Ovary (tissue), 9 donors: Measurements from ENCODE around the gene HIPK1. TPM values are rescaled to one million over a fixed set of nuclear protein-coding genes. Genes with fewer than 3 reads are reported as not detected.

Experiments used
- DNase-seq, 5 donors: peaks; one replicate each; pipeline ENCODE4 v3.0.0-alpha.2; 2019 to 2020
- H3K27ac ChIP-seq, 2 donors: fragments of 200-600 bp; one replicate each; pipeline versions ENCODE4 v1.5.1 to v1.8.0; 2019 to 2022
- H3K27me3 ChIP-seq: fragments of 200-600 bp; one replicate; pipeline ENCODE4 v1.8.0; 2022
- H3K36me3 ChIP-seq: fragments of 200-600 bp; sonication (generic); one replicate; pipeline ENCODE4 v1.5.1; 2019
- H3K4me1 ChIP-seq: one replicate; pipeline ENCODE4 v1.8.1; 2013; ENCODE audit warnings: mild to moderate bottlenecking, moderate library complexity; ENCODE audit not compliant: insufficient read depth
- H3K4me3 ChIP-seq: fragments of 200-600 bp; sonication (generic); one replicate; pipeline ENCODE4 v1.5.1; 2017
- H3K9me3 ChIP-seq, 2 donors: fragments of 200-600 bp in 1 of 2; sonication (generic) in 1 of 2; one replicate each; pipeline versions ENCODE4 v1.5.1 to v1.8.1; 2013 to 2019; ENCODE audit warnings: mild to moderate bottlenecking in 1 of 2, moderate library complexity in 1 of 2
- EP300 ChIP-seq: sonication (generic); formaldehyde crosslinking; IDR thresholded peaks from one replicate; pipeline ENCODE4 v1.6.1; 2017; ENCODE audit warnings: antibody characterized with exemption
- POLR2A ChIP-seq: fragments of 450-650 bp; IDR thresholded peaks from one replicate; pipeline ENCODE4 v1.6.1; 2017; ENCODE audit warnings: antibody characterized with exemption, mild to moderate bottlenecking, moderate library complexity
- whole genome bisulfite sequencing, 3 donors: extraction: QIAGEN DNeasy Blood & Tissue Kit in 1 of 3; methylation state at CpG; one replicate each; pipeline versions ENCODE4 v1.1.5 to v1.1.7; 2013 to 2017; 5-methylcytosine and 5-hydroxymethylcytosine counted together
- intact Hi-C, 4 donors: fragments of 100-400 bp; cut with DNase I; formaldehyde crosslinking; loops; one replicate each; pipeline versions ENCODE4 v1.11.0 to v1.15.1; 2022 to 2023
- polyA plus RNA-seq, 2 donors: library from polyadenylated mRNA; stranded (reverse); fragments of 200-250 nt in 1 of 2; fragments of 350-450 nt in 1 of 2; fragmentation: Illumina TruSeq in 1 of 2; extraction: RNeasy Lipid Tissue Mini Kit (QIAGEN cat#74804) in 1 of 2; gene quantifications; one replicate each; pipeline ENCODE4 v1.2.3, GENCODE V29; 2013 to 2014
- total RNA-seq, 7 donors: library from RNA; depleted of rRNA in 2 of 7; stranded (reverse); fragments of >200 nt in 2 of 7; fragmentation: NEBNext Ultra II Directional in 3 of 7; extraction: Animal tissue kit (Norgen Biotek cat#: 25700) in 3 of 7; gene quantifications; one replicate each; pipeline versions ENCODE4 v1.1.0 to v1.2.4, GENCODE V29; 2016 to 2023
- TF ChIP-seq, protein P1 (sequence below), 3 donors: fragments of 450-650 bp in 2 of 3; fragments of 200-600 bp in 1 of 3; IDR thresholded peaks; one replicate each; pipeline versions ENCODE4 v1.5.1 to v1.8.0; 2016 to 2022; ENCODE audit warnings: antibody characterized with exemption in 3 of 3, mild to moderate bottlenecking in 1 of 3
- donor health status: DM: no; HTN: no; CAD: no; lungs with moderate emphysema.
- donor health status: DM: no; HTN: no; CAD: no.
- donor health status: Bipolar disorder and iron deficiency.
- donor health status: DM: yes; HTN: yes; CAD: no.
- donor health status: DM: no; HTN: no; CAD: no.
- donor health status: DM: yes; HTN: yes; CAD: no.

HIPK1 gene
- total and polyA plus RNA-seq, 9 donors, result 17.5 to 77.0 (median 61.7) TPM

DNA sequence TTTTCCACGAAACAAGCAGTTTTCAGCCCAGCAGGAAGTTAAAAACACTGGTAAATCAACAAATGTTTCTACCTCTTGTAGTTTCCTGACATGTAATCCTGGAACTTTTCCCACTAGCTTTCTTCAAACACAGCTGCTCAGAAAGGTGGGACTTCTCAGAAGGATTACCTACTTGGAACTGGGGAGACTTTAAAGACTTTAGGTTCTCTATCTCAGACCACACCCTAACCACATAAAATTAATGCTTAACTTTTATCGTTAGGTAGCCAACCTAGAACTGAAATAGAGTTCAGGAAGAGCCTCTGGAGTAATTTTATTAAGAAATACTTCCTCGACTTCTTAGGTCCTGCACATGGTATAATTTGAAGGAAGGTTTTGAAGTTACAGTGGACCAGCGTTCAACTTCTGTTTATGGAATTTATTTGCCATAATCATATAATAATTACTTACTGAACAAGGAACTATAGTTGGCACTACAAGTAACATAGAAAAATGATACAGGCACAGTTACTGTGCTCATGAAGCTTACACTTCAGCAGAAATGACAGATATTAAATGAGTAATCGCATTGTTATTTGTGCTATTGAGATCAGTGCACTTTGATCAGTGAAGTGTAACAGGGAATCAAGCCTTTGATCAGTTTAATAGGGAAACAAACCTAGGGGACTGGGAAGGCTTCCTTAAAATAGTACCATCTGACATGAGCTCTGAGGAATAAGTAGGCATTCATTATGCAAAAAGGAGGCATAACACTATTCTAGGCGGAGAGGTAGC, 41.5 kb upstream of the HIPK1 start, which contains the start of gene BCL2L15:
Gene BCL2L15, minus strand, starts transcription at position 180 of the 774 bp plus-strand sequence. CDS start 206 bp downstream, outside the sequence.
- 75 to 85% (median 84%) methylated on average over 6 of the region's 6 CpGs for WGBS, 3 donors
- Histone ChIP-seq H3K27me3 (no peaks in the 10 kb centered on the region), H3K27ac (no peak within 1 kb of the TSS), H3K4me3 (no peak within 1 kb of the TSS), H3K36me3 (no peaks in the 10 kb centered on the region), H3K4me1 (no peaks in the 10 kb centered on the region), H3K9me3 (no peaks in the 10 kb centered on the region)
- TF ChIP-seq EP300 (no peak), POLR2A (no peak)
- TF ChIP-seq, protein P1, sequence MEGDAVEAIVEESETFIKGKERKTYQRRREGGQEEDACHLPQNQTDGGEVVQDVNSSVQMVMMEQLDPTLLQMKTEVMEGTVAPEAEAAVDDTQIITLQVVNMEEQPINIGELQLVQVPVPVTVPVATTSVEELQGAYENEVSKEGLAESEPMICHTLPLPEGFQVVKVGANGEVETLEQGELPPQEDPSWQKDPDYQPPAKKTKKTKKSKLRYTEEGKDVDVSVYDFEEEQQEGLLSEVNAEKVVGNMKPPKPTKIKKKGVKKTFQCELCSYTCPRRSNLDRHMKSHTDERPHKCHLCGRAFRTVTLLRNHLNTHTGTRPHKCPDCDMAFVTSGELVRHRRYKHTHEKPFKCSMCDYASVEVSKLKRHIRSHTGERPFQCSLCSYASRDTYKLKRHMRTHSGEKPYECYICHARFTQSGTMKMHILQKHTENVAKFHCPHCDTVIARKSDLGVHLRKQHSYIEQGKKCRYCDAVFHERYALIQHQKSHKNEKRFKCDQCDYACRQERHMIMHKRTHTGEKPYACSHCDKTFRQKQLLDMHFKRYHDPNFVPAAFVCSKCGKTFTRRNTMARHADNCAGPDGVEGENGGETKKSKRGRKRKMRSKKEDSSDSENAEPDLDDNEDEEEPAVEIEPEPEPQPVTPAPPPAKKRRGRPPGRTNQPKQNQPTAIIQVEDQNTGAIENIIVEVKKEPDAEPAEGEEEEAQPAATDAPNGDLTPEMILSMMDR (IDR thresholded peaks at IDR 0.05), result no peak
- DNase-seq, result no peak
- intact Hi-C loops, result no loop called here

DNA sequence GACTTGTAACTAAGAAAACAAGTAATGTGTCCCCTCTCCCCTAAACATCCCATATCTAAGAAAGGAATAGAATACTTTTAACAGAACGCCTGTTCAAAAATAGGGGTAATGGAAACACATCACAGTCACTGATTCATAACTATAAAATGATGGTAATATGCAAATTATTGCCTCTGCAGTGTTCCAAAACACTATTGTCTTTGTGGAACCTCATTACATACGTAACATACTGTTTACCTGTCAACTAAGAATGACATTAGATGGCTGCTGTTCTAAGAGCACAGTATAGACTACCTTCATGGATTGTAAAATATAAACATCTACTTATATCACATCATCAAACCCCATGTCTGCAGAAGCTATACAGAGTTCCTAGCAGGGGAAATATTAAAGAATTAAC, 38.3 kb upstream of the HIPK1 start:
- intact Hi-C loops, result loop anchor here in 1 of 4 donors (10.0 kb wide), 1 partner anchor 46 kb away; no protein-coding TSS in a partner anchor
- DNase-seq, result no peak
- no peaks in the 10 kb centered on the region for H3K4me1 ChIP-seq
- WGBS, 3 donors, result 50 to 75% (median 69%) methylated on average over 2 of the region's 2 CpGs
- H3K27ac ChIP-seq, result no peak overlapping the region
- no peaks in the 10 kb centered on the region for H3K27me3 ChIP-seq
- no peaks in the 10 kb centered on the region for H3K9me3 ChIP-seq
- no peak for TF ChIP-seq POLR2A
- TF ChIP-seq EP300, result no peak
- TF ChIP-seq, protein P1 (IDR thresholded peaks at IDR 0.05), result no peak
- no peaks in the 10 kb centered on the region for H3K36me3 ChIP-seq
- no peak overlapping the region for H3K4me3 ChIP-seq

DNA sequence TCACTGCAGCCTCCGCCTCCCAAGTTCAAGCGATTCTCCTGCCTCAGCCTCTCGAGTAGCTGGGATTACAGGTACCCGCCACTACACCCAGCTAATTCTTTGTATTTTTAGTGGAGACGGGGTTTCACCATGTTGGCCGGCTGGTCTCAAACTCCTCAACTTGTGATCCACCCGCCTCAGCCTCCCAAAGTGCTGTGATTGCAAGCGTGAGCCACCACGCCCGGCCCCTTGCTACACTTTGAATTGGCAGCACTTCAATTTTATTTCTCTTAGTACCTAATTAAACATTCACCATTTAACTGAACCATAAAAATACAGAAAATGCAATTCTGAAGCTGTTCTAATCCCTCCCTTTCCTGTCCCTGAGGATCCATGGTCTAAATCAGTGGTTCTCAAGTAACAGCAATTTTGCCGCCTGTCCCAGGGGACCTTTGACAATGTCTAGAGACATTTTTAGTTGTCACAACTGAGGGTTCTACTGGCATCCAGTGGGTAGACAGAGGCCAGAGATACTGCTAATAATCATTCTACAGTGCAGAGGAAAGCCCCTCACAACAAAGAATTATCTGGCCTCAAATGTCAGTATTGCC, 37.4 kb upstream of the HIPK1 start:
- Histone ChIP-seq H3K4me1 (no peaks in the 10 kb centered on the region), H3K27ac (no peak overlapping the region), H3K4me3 (no peak overlapping the region), H3K9me3 (no peaks in the 10 kb centered on the region), H3K27me3 (no peaks in the 10 kb centered on the region), H3K36me3 (no peaks in the 10 kb centered on the region)
- intact Hi-C loops, result loop anchor here in 1 of 4 donors (10.0 kb wide), 1 partner anchor 47 kb away; no protein-coding TSS in a partner anchor
- DNase-seq, result no peak
- TF ChIP-seq EP300 (no peak), POLR2A (no peak)
- TF ChIP-seq, protein P1 (IDR thresholded peaks at IDR 0.05), result no peak
- WGBS, 3 donors, result 88 to 94% (median 90%) methylated on average over 11 of the region's 11 CpGs

DNA sequence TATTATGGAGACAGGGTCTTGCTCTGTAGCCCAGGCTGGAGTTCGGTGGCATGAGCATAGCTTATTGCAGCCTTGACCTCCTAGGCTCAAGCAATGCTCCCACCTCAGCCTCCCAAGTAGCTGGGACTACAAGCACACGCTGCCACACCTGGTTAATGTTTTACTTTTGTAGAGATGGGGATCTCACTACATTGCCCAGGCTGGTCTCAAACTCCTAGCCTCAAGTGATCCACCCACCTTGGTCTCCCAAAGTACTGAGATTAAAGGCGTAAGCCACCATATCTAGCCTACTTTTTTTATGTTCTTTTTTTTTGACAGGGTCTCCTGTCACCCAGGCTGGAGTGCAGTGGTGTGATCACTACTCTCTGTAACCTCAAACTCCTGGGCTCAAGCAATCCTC, 35.9 kb upstream of the HIPK1 start:
- no peak overlapping the region for H3K4me3 ChIP-seq
- no peaks in the 10 kb centered on the region for H3K9me3 ChIP-seq
- H3K4me1 ChIP-seq, result no peaks in the 10 kb centered on the region
- intact Hi-C loops, result loop anchor here in 1 of 4 donors (10.0 kb wide), 1 partner anchor 48 kb away; no protein-coding TSS in a partner anchor
- no peak overlapping the region for H3K27ac ChIP-seq
- no peak for TF ChIP-seq POLR2A
- TF ChIP-seq, protein P1 (IDR thresholded peaks at IDR 0.05), result no peak
- TF ChIP-seq EP300, result no peak
- WGBS, 3 donors, result 79 to 90% (median 85%) methylated on average over 3 of the region's 3 CpGs
- no peaks in the 10 kb centered on the region for H3K36me3 ChIP-seq
- no peak for DNase-seq
- H3K27me3 ChIP-seq, result no peaks in the 10 kb centered on the region
